ENCODE measurements around the gene ZNF723.

GRCh38 chr19:22797040-22797439 lies 35.1 kb upstream of the ZNF723 start:
- TF ChIP-seq CTCF (IDR thresholded peaks at IDR 0.05) (no peak), POLR2AphosphoS5 (IDR thresholded peaks at IDR 0.05) (no peak)

Measured in upper lobe of left lung (tissue), 4 donors.